Femur (tissue), 1 donor: ENCODE measurements around the gene RPS14.

Experiments
- DNase-seq: peaks from one replicate; pipeline ENCODE4 v3.0.0-alpha.2; 2017

RPS14 gene

DNA sequence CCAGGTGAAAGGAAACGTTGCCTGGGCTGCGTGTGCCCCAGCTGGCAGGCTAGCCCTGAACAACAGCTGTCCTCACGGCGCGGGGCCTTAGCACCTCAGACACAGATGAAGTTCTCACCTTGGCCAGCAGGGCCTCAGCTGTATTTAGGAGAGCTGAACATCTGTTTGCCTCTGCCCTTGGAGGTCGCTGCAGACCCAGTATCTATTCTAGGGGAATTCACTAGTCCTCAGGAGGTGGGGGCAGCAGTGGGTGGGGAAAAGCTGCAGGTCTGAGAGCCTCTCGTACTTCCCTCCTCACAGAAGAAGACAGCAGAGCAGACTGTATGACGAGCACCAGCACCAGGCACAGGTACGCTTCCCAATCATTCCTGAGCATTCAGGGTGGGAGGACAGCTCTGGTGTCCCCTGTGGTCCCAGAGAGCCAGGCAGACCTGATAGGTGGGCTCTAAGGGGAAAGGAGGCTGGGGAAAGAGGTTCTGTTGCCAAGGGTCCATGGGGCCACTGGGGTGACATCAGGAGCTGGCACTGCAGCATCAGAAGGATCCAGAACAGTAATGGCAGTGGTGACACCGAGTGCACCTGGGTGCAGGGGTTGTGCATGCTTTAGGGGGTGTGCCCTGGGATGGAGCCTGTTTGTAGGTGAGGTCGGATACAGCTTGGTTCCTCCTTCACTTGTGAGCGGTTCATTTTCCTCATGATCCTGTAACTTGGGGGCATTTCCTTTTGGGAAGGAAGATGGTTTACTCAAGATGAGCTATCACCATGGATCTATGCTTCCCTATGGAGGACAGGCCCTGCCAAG lies 50.6 kb downstream of the RPS14 start:
- DNase-seq = no peak

DNA sequence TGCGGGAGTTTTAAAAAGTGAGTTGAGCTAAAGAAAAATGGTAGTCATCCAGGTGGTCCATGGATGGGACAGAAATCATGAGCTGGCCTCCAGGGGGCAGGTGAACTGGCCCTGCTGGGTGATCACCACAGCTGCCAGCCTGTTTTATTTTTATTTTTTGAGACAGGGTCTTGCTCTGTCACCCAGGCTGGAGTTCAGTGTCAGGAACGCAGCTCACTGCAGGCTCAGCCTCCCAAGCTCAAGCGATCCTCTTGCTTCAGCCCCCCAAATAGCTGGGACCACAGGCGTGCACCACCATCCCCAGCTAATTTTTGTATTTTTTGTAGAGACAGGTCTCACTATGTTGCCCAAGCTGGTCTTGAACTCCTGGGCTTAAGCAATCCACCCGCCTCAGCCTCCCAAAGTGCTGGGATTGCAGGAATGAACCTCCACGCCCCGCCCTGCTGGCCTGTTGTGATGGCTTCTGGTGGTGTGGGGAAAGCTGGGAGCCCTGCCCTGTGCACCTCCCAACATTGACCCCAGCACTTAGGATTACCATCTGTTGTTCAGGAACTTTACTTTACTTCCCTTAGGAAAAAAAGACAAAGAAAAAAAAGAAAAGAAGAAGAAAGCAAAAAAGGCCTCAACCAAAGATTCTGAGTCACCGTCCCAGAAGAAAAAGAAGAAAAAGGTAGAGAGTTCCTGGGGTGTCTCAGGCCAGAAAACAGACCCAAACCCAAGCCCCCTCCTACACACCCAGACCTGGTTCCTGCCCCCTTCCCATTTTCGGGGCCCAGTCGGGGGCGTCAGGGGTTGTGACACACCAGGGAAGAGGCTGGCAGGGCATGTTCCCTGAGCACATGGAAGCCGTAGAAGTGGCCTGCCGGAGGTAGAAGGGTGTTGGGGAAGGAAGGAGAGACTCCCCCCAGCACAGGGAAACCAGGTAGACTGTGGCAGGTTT lies 51.5 kb downstream of the RPS14 start:
- no peak for DNase-seq

DNA sequence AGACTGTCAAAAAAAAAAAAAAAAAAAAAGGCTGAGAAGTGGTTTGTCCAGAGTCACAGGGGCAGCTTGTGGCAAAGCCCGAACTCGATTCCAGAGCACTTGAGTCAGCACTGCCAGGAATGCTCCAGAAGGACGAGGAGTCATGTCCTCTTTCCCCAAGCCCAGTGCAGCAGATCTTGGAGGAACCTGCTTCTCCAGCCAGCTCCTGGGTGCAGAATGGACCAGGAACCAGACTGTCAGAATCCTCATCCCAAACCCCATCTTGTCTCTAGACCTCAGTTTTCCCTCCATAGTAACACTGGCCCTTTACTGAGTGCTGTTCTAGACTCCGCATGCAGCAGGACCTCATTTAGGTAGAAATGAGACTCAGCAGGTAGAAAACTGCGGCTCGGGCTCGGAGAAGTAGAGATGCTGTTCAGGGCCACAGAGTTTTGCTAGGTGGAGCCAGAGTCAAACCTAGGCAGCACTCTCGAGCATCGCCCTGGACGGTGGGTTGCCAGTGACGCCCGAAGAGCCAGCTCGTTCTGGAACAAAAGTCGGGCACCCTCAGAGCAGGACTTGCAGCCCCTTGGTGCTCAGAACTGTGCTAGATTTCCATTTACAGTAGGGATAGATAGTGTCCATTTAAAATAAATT lies 52.3 kb downstream of the RPS14 start:
- no peak for DNase-seq

DNA sequence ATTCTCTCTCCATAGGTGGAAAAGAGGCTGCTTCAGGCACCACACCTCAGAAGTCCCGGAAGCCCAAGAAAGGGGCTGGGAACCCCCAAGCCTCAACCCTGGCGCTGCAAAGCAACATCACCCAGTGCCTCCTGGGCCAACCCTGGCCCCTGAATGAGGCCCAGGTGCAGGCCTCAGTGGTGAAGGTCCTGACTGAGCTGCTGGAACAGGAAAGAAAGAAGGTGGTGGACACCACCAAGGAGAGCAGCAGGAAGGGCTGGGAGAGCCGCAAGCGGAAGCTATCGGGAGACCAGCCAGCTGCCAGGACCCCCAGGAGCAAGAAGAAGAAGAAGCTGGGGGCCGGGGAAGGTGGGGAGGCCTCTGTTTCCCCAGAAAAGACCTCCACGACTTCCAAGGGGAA lies 53.3 kb downstream of the RPS14 start:
- DNase-seq = no peak

DNA sequence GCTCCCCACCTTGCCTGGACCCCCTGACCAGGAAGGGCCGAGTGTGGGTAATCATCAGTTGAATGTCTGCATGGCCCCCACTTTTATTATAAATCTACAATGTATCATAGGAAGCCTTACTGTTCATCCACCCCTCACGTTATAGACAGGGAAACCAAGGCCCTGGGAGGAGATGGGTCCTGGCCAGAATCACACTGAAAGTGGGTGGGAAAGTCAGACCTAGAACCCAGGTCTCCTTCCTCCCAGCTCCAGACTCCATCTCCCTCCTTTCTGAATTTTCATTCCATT lies 53.9 kb downstream of the RPS14 start:
- no peak for DNase-seq

DNA sequence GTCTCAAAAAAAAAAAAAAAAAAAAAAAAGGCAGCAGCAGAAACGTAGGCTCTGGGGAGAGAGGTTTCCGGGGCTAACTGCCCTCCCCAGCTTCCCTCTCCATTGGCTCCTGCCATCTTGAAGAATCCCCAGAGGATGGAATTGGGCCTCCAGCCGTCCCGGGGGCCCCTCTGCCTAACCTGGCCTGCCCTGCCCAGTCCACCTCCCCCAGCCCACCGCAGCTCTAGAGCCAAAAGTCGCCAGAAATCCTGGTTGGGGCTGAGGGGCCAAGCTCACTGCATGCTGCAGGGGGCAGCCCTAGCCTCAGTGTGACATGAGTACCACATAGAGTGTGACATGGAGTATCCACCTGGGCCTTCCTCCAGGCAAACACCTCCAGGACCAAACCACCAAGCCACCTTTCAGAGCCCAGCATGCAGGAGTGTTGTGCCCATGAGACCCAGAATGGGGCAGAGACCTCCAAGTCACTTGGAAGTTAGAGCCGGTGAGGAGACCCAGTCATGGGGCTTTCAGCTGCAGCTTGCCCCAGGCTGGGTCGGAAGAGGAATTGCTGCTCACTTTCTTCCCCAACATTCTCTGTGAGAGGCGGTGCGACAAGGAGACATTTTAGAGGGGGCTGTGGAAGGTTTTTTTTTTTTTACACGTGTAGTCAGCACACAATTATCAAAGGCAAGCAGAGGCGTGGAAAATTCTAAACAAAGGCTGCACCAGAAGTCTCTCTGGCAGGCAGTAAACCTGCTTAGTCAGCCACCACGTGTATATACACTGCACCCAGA lies 54.4 kb downstream of the RPS14 start:
- no peak for DNase-seq

DNA sequence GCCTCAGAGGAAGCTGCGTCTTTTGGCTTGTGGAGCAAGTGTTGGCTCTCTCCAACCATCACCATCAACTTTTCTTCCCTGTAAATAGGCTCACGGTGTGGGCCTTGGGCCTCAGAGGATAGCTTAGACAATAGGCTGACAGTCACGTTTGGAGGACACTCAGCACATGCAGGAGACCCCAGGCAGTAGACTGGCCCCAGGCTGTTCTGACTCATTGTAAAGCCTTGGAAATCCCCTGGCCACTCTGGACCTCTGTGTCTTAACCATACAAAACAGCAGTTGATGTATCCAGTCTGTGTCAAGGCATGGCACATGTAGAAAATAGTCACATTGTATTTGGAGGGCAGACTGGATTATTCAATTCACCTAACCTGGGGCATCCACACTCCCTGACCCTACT lies 55.4 kb downstream of the RPS14 start:
- no peak for DNase-seq

DNA sequence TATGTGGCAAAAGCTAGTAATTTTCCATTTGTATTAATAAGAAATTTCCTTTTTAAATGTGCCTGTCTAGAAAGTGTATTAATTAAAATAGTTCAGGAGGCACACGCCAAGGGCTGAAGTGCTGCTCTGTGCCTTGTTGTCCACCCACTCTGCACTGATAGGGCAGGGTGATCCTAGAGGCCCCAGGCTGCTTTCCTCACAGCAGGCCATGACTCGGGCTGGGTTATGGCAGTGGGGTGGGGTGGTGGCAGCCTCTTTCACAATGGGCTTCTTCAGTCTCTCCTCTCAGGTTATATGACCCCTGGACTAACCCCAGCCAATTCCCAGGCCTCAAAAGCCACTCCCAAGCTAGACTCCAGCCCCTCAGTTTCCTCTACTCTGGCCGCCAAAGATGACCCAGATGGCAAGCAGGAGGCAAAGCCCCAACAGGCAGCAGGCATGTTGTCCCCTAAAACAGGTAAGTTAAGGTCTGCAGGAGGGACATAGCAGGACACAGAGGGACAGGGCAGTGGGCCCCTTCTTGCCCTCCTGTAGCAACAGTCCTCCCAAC lies 56.4 kb downstream of the RPS14 start:
- DNase-seq = no peak

DNA sequence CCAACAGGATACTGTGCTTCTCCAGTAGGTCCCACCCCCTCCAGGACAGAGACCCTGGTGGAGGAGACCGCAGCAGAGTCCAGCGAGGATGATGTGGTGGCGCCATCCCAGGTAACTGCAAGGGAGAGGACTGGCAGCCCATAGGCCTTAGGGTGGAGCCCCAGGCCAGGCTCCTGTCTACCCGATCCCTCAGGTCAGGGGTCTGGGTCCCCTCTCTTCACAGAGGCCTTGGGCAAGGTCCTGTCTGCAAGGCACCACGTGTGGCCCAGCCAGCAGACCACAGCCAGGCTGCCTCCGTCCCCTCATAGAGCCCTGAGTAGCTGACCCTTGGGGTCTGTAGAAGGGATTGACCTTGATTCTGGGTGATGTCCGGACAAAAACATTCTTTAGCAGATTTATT lies 56.9 kb downstream of the RPS14 start:
- DNase-seq = no peak
